Measurements from ENCODE around the gene BICD2. TPM values are rescaled to one million over a fixed set of nuclear protein-coding genes. Genes with fewer than 3 reads are reported as not detected.

BICD2 gene
- total RNA-seq, 1 experiment from 2014 or later: 40.6 TPM

- H3K79me2 ChIP-seq (ENCODE audit: low read depth): 0 out of 2 replicates have a peak, but pooled peaks cover 13% of the 10 kb centered on the region
- intact Hi-C loops (cut with micrococcal nuclease; ENCODE audit: unreplicated experiment): no loop called here
- ChIA-PET POLR2A (ENCODE audit: unreplicated experiment) (no interaction called here), CTCF (no interaction called here)
- peaks cover 5% of the 10 kb centered on the region; the same call in 1 of the 2 replicates for H4K20me1 ChIP-seq (ENCODE audit: insufficient read depth)
- BruUV-seq (replicated peaks): no TSS peak
- no peak overlapping the region for H2AFZ ChIP-seq
- H3K27ac ChIP-seq: no peak overlapping the region
- no peaks in the 10 kb centered on the region for H3K9me2 ChIP-seq (ENCODE audit: insufficient read depth)
- H3K4me2 ChIP-seq: no peak overlapping the region
- H3K4me1 ChIP-seq (replicated peaks; ENCODE audit: insufficient read depth): no peaks in the 10 kb centered on the region
- no peaks in the 10 kb centered on the region for H3K27me3 ChIP-seq (ENCODE audit: insufficient read depth, low read depth)
- no peak for TF ChIP-seq CTCF (conservative IDR thresholded peaks at IDR 0.05)
- no peak for TF ChIP-seq EZH2 (IDR thresholded peaks at IDR 0.05; ENCODE audit: low read depth)
- H3K9me3 ChIP-seq (ENCODE audit: insufficient read depth, low read depth): no peaks in the 10 kb centered on the region
- no peaks in the 10 kb centered on the region for H3F3A ChIP-seq (ENCODE audit: insufficient read depth, low read depth)
- H3K36me3 ChIP-seq (ENCODE audit: low read depth): no peaks in the 10 kb centered on the region
- no peak for DNase-seq
- H3K4me3 ChIP-seq: no peak overlapping the region
Measured at GRCh38 chr9:92725766-92726165, 38.9 kb downstream of the BICD2 start.

- Histone ChIP-seq H3F3A (ENCODE audit: insufficient read depth, low read depth) (no peaks in the 10 kb centered on the region), H4K20me1 (ENCODE audit: insufficient read depth) (peaks cover 3% of the 10 kb centered on the region; the same call in 1 of the 2 replicates), H3K4me2 (no peak overlapping the region), H3K9me3 (ENCODE audit: insufficient read depth, low read depth) (no peaks in the 10 kb centered on the region), H3K4me1 (replicated peaks; ENCODE audit: insufficient read depth) (no peaks in the 10 kb centered on the region), H2AFZ (no peak overlapping the region), H3K36me3 (ENCODE audit: low read depth) (no peaks in the 10 kb centered on the region), H3K79me2 (ENCODE audit: low read depth) (0 out of 2 replicates have a peak, but pooled peaks cover 7% of the 10 kb centered on the region), H3K9me2 (ENCODE audit: insufficient read depth) (no peaks in the 10 kb centered on the region), H3K4me3 (no peak overlapping the region), H3K27me3 (ENCODE audit: insufficient read depth, low read depth) (no peaks in the 10 kb centered on the region), H3K27ac (no peak overlapping the region)
- CTCF ChIA-PET: no interaction called here
- DNase-seq: no peak
- intact Hi-C loops (cut with micrococcal nuclease; ENCODE audit: unreplicated experiment): no loop called here
- no TSS peak for BruUV-seq (replicated peaks)
- TF ChIP-seq CTCF (conservative IDR thresholded peaks at IDR 0.05) (no peak), EZH2 (IDR thresholded peaks at IDR 0.05; ENCODE audit: low read depth) (no peak)
- POLR2A ChIA-PET (ENCODE audit: unreplicated experiment): no interaction called here
Measured at GRCh38 chr9:92725266-92725545, 39.4 kb downstream of the BICD2 start.

GRCh38 chr9:92724528-92725265 lies 39.9 kb downstream of the BICD2 start:
- no TSS peak for BruUV-seq (replicated peaks)
- POLR2A ChIA-PET (ENCODE audit: unreplicated experiment): no interaction called here
- H3K79me2 ChIP-seq (ENCODE audit: low read depth): 0 out of 2 replicates have a peak, but pooled peaks cover 6% of the 10 kb centered on the region
- peaks cover 3% of the 10 kb centered on the region; the same call in 1 of the 2 replicates for H4K20me1 ChIP-seq (ENCODE audit: insufficient read depth)
- no peak overlapping the region for H2AFZ ChIP-seq
- H3K4me3 ChIP-seq: no peak overlapping the region
- intact Hi-C loops (cut with micrococcal nuclease; ENCODE audit: unreplicated experiment): no loop called here
- H3K4me2 ChIP-seq: no peak overlapping the region
- TF ChIP-seq CTCF (conservative IDR thresholded peaks at IDR 0.05) (no peak), EZH2 (IDR thresholded peaks at IDR 0.05; ENCODE audit: low read depth) (no peak)
- H3K27ac ChIP-seq: no peak overlapping the region
- DNase-seq: no peak
- no peaks in the 10 kb centered on the region for H3K9me2 ChIP-seq (ENCODE audit: insufficient read depth)
- H3K27me3 ChIP-seq (ENCODE audit: insufficient read depth, low read depth): no peaks in the 10 kb centered on the region
- no peaks in the 10 kb centered on the region for H3K4me1 ChIP-seq (replicated peaks; ENCODE audit: insufficient read depth)
- CTCF ChIA-PET: no interaction called here
- no peaks in the 10 kb centered on the region for H3K9me3 ChIP-seq (ENCODE audit: insufficient read depth, low read depth)
- H3K36me3 ChIP-seq (ENCODE audit: low read depth): no peaks in the 10 kb centered on the region
- no peaks in the 10 kb centered on the region for H3F3A ChIP-seq (ENCODE audit: insufficient read depth, low read depth)

All from PC-9 (cell line).